HepG2 (cell line): ENCODE data around the gene C2. TPM values are rescaled to one million over a fixed set of nuclear protein-coding genes. Genes with fewer than 3 reads are reported as not detected.

Experiments
- ATAC-seq: fragments of 200-7000 bp; cut with Tn5 transposase; 3 replicates; pipeline ENCODE4 v1.9.1; 2020; ENCODE audit warnings: mild to moderate bottlenecking, moderate library complexity
- BruUV-seq: library from RNA; stranded (reverse); fragments of 400-500 nt; replicated peaks from 2 replicates; lab custom pipeline; 2021; lab: Mats Ljungman, UMichigan
- CTCF ChIA-PET: fragments of 300-600 bp; formaldehyde crosslinking; extraction: SDS; loops from one replicate; lab custom pipeline; 2021; ENCODE audit warnings: low total read pairs, inconsistent platforms, low intra/inter-chr PET ratio; lab: Yijun Ruan, JAX
- POLR2A ChIA-PET: fragments of 350-600 bp; sonication (Branson Sonifier 250); formaldehyde crosslinking; loops from one replicate; lab custom pipeline; 2020; ENCODE audit warnings: antibody characterized with exemption, inconsistent platforms; lab: Yijun Ruan, JAX
- DNase-seq: peaks from one replicate; pipeline ENCODE4 v3.0.0-alpha.2; 2015; ENCODE audit warnings: low spot score
- FAIRE-seq: peaks from 3 replicates; lab custom pipeline; 2011; peaks lifted over from hg19 to GRCh38; lab: Jason Lieb, UNC
- H2AFZ ChIP-seq: one replicate; pipeline ENCODE4 v1.6.1; 2011; ENCODE audit warnings: low read length, inconsistent platforms
- H3K27ac ChIP-seq: fragments of 300-600 bp; 3 replicates; pipeline ENCODE4 v1.8.0; 2011; ENCODE audit warnings: mixed run types, mild to moderate bottlenecking, mixed read lengths, low read length, inconsistent platforms; ENCODE audit not compliant: insufficient read depth; ENCODE audit errors: extremely low read length
- H3K27me3 ChIP-seq, 2 experiments: fragments of 200-600 bp in 1 of 2; 2 replicates in 1 of 2; 3 replicates in 1 of 2; pipeline versions ENCODE4 v1.6.0 to v1.8.0; 2011; ENCODE audit warnings: low read length in 2 of 2, mild to moderate bottlenecking in 2 of 2, moderate library complexity in 2 of 2, inconsistent platforms in 1 of 2; ENCODE audit not compliant: insufficient read depth in 2 of 2, control insufficient read depth in 1 of 2
- H3K36me3 ChIP-seq, 2 experiments: fragments of 200-600 bp in 1 of 2; replicated peaks in 1 of 2; 2 replicates in 1 of 2; 3 replicates in 1 of 2; pipeline versions ENCODE4 v1.5.1 to v1.8.0; 2011; ENCODE audit warnings: low read length in 2 of 2, inconsistent platforms in 1 of 2; ENCODE audit not compliant: insufficient read depth in 2 of 2, control insufficient read depth in 1 of 2
- H3K4me1 ChIP-seq: 2 replicates; pipeline ENCODE4 v1.5.1; 2012; ENCODE audit warnings: low read length, inconsistent platforms; ENCODE audit not compliant: insufficient read depth
- H3K4me2 ChIP-seq: 2 replicates; pipeline ENCODE4 v1.6.0; 2011; ENCODE audit warnings: low read depth, low read length, inconsistent platforms
- H3K4me3 ChIP-seq, 3 experiments: fragments of 200-600 bp in 1 of 3; sonication (generic), shearing (Covaris generic) in 1 of 3; replicated peaks in 1 of 3; 2 replicates each; pipeline ENCODE4 v1.5.1; 2011 to 2016; ENCODE audit warnings: low read length in 3 of 3, inconsistent platforms in 2 of 3, low read depth in 2 of 3, mild to moderate bottlenecking in 2 of 3, control low read depth in 1 of 3, mixed read lengths in 1 of 3; ENCODE audit not compliant: insufficient read depth in 1 of 3
- H3K79me2 ChIP-seq: one replicate; pipeline ENCODE4 v1.6.1; 2011; ENCODE audit warnings: low read length, inconsistent platforms; ENCODE audit not compliant: insufficient read depth
- H3K9ac ChIP-seq: 2 replicates; pipeline ENCODE4 v1.6.0; 2011; ENCODE audit warnings: mild to moderate bottlenecking, low read depth, low read length, inconsistent platforms; ENCODE audit not compliant: insufficient read depth
- H3K9me3 ChIP-seq: 2 replicates; pipeline ENCODE4 v1.5.1; 2012; ENCODE audit warnings: mild to moderate bottlenecking, low read length
- H4K20me1 ChIP-seq: 2 replicates; pipeline ENCODE4 v1.6.0; 2011; ENCODE audit warnings: inconsistent platforms, mild to moderate bottlenecking, low read length, moderate library complexity; ENCODE audit not compliant: insufficient read depth
- DBP ChIP-seq: sonication (generic); formaldehyde crosslinking; IDR thresholded peaks from 2 replicates; pipeline ENCODE4 v1.4.0; 2020; ENCODE audit warnings: missing genetic modification reagents; ENCODE audit errors: not compliant biosample characterization
- MYNN ChIP-seq: sonication (generic); formaldehyde crosslinking; IDR thresholded peaks from 2 replicates; pipeline ENCODE4 v1.4.0; 2020; ENCODE audit warnings: mild to moderate bottlenecking, low read depth, missing genetic modification reagents
- RBFOX2 ChIP-seq: fragments of 200-400 bp; formaldehyde crosslinking; IDR thresholded peaks from 2 replicates; pipeline ENCODE4 v1.6.1; 2017; ENCODE audit warnings: low read depth, mild to moderate bottlenecking, low read length
- SRSF1 ChIP-seq: fragments of 200-400 bp; formaldehyde crosslinking; optimal IDR thresholded peaks from 2 replicates; pipeline ENCODE3; 2017; ENCODE audit warnings: mild to moderate bottlenecking, low read depth, low read length, moderate library complexity
- ZNF33A ChIP-seq: sonication (generic); formaldehyde crosslinking; IDR thresholded peaks from 2 replicates; pipeline ENCODE4 v1.5.1; 2020; ENCODE audit warnings: missing genetic modification reagents, mild to moderate bottlenecking, moderate library complexity, borderline replicate concordance
- ZNF609 ChIP-seq: sonication (generic); formaldehyde crosslinking; IDR thresholded peaks from 2 replicates; pipeline ENCODE4 v1.4.0; 2020; ENCODE audit warnings: mild to moderate bottlenecking, missing genetic modification reagents, borderline replicate concordance
- ZNF83 ChIP-seq: sonication (generic); formaldehyde crosslinking; IDR thresholded peaks from 2 replicates; pipeline ENCODE4 v1.4.0; 2020; ENCODE audit warnings: missing genetic modification reagents, mild to moderate bottlenecking, borderline replicate concordance
- WGBS: methylation state at CpG from one replicate; pipeline ENCODE4 v1.1.6; 2017; ENCODE audit warnings: low lambda C conversion rate; 5-methylcytosine and 5-hydroxymethylcytosine counted together
- in situ Hi-C: cut with HindIII; loops from 2 replicates; pipeline ENCODE4 v1.10.0; 2017; ENCODE audit warnings: low pct_unique_long_range_greater_than_20kb; ENCODE audit not compliant: extremely low pct_ligation_motif_present
- intact Hi-C: fragments of 100-400 bp; cut with micrococcal nuclease; formaldehyde crosslinking; loops from one replicate; pipeline ENCODE4 v1.10.0; 2022; ENCODE audit not compliant: unreplicated experiment
- polyA plus RNA-seq, 8 experiments: library from polyadenylated mRNA; depleted of rRNA in 3 of 8; stranded (reverse) in 7 of 8; unstranded in 1 of 8; fragments of >200 nt; fragmentation: Illumina TruSeq in 4 of 8; extraction: Trizol in 4 of 8; gene quantifications; 2 replicates each; pipeline versions ENCODE4 v1.2.1 to v1.2.3, GENCODE V29; 2011 to 2016; ENCODE audit warnings: low read depth in 4 of 8, missing spikeins in 1 of 8, mixed read lengths in 1 of 8; ENCODE audit not compliant: insufficient read depth in 1 of 8
- total RNA-seq, 5 experiments: library from RNA; depleted of rRNA; stranded (reverse); fragments of >200 nt; fragmentation: Illumina TruSeq; extraction: Trizol; gene quantifications; 2 replicates each; pipeline ENCODE4 v1.2.3, GENCODE V29; 2016; ENCODE audit warnings: low read depth in 1 of 5
- TF ChIP-seq, protein P1 (sequence below): sonication (generic); formaldehyde crosslinking; IDR thresholded peaks from 2 replicates; pipeline ENCODE4 v1.5.1; 2020; ENCODE audit warnings: mild to moderate bottlenecking, missing genetic modification reagents, moderate library complexity

The C2 gene
- total and polyA plus RNA-seq, 2 of the 13 experiments (the other 11 are each of a cell fraction or from before 2014, with no cell fraction given) = 165 to 307 TPM

- no TSS peak for BruUV-seq
- DNase-seq = no peak
- in situ Hi-C loops = no loop called here
- CTCF ChIA-PET = no interaction called here
- no peak overlapping the region for H3K27ac ChIP-seq
- no peak overlapping the region for H3K4me2 ChIP-seq
- H3K4me1 ChIP-seq = peaks cover 10% of the 10 kb centered on the region
- peaks cover 0 to 7% of the 10 kb centered on the region in 2 experiments; a peak in 2 of 5 replicates for H3K36me3 ChIP-seq
- H4K20me1 ChIP-seq = no peaks in the 10 kb centered on the region
- H3K4me3 ChIP-seq = no peak overlapping the region
- no peak for FAIRE-seq
- no peak overlapping the region for H3K9ac ChIP-seq
- intact Hi-C loops = no loop called here
- no peak for ATAC-seq
- H3K79me2 ChIP-seq = peaks cover under 1% of the 10 kb centered on the region
- no peaks in the 10 kb centered on the region for H3K9me3 ChIP-seq
- H3K27me3 ChIP-seq = no peaks in the 10 kb centered on the region
- TF ChIP-seq RBFOX2 = no peak
- TF ChIP-seq, protein P1, sequence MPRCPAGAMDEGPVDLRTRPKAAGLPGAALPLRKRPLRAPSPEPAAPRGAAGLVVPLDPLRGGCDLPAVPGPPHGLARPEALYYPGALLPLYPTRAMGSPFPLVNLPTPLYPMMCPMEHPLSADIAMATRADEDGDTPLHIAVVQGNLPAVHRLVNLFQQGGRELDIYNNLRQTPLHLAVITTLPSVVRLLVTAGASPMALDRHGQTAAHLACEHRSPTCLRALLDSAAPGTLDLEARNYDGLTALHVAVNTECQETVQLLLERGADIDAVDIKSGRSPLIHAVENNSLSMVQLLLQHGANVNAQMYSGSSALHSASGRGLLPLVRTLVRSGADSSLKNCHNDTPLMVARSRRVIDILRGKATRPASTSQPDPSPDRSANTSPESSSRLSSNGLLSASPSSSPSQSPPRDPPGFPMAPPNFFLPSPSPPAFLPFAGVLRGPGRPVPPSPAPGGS = no peak
- TF ChIP-seq ZNF83 (CRISPR knock-in tag) = no peak
- no peak for TF ChIP-seq SRSF1
- TF ChIP-seq ZNF33A (CRISPR knock-in tag) = no peak
- TF ChIP-seq DBP (CRISPR knock-in tag) = no peak
- no peak for TF ChIP-seq ZNF609 (CRISPR knock-in tag)
- no peak for TF ChIP-seq MYNN (CRISPR knock-in tag)
- H2AFZ ChIP-seq = no peak overlapping the region
- POLR2A ChIA-PET = interaction anchor here (1.1 to 1.7 kb wide), 3 partner anchors 9 to 33 kb away, joined by 3 to 5 read pairs (median 4); partner anchors contain the start of gene CFB
- WGBS = 88% methylated on average over 5 of the region's 5 CpGs
Observed at GRCh38 chr6:31978831-31979230, 51.3 kb downstream of the C2 start.
